ENCODE data around the gene CEACAM16. TPM values are rescaled to one million over a fixed set of nuclear protein-coding genes. Genes with fewer than 3 reads are reported as not detected.
A peak's percentile ranks its signal among the peaks of the same experiment; 100 is the strongest.
"Not testable (repeated sequence)": the region's sequence is repeated elsewhere in the genome, so short reads cannot be mapped to it uniquely, and the experiment has no call there.

Gene CEACAM16
- total RNA-seq, 1 donor from 2014 or later: not detected

DNA sequence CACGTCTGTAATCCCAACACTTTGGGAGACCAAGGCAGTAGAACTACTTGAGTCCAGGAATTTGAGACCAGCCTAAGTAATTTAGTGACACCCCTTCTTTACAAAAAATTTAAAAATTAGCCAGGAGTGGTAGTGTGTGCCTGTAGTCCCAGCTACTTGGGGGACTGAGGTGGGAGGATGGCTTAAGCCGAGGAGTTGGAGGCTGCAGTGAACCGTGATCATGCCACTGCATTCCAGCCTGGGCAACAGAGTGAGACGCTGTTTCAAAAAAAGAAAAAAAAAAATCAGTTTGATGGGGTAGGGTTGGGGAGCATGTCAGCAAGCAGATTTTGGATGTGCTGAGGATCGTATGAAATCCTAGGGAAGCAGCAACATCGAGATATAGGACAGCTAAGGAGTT lies 23.4 kb upstream of the CEACAM16 start:
- DNase-seq (ENCODE audit: extremely low read depth, low read depth, low spot score): no peak

DNA sequence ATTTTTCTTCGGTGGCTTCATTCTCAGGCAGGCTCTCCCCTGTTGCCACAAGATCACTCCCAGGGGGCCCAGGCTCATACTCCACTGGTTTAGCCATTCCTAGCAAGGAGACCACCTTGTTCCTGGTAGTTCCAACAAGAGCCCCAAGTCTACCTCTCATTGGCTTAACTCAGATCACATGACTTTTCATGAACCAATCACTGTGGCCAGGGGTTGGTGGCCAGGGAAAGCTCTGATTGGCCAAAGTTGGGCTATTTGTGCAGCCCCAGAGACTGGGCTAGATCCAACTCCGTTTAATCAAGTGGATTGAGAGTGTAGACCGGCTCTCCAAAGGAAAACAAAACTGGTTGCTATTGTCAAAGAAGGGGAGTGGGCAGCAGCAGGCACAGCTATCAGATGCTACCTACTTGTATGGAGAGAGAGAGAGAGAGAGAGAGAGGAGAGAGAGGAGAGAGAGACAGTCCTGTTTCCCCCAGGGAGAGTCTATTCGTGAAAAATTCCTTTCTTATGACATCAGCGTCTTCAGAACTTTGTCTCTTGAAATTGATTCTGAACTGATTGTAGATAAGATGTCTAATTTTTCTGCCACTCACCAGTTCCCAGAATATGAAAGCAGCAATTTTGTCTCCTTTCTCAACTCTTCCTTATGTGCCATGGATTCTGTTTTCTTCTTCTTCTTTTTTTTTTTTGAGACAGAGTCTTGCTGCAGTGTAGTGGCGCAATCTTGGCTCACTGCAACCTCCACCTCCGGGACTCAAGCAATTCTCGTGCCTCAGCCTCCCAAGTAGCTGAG lies 21.7 kb upstream of the CEACAM16 start:
- no peak for DNase-seq (ENCODE audit: extremely low read depth, low read depth, low spot score)

DNA sequence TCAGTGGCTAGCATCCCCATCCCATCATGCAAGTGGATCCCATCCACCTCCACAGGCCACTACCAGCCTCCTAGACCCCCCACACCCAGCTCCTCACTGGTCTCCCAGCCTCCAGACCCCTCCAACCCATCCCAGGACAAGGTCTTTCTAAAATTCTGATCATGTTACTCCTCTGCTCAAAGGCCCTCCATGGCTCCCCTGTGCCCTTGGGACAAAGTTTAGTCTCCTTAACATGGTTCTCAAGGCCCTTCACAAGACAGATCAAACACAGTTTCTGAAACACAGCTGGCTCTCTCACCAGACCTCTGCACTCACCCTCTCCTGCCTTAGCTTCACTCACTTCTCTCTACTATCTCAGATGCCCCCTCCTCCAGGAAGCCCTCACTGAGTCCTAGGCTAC lies 18.4 kb upstream of the CEACAM16 start:
- DNase-seq (ENCODE audit: extremely low read depth, low read depth, low spot score): no peak

DNA sequence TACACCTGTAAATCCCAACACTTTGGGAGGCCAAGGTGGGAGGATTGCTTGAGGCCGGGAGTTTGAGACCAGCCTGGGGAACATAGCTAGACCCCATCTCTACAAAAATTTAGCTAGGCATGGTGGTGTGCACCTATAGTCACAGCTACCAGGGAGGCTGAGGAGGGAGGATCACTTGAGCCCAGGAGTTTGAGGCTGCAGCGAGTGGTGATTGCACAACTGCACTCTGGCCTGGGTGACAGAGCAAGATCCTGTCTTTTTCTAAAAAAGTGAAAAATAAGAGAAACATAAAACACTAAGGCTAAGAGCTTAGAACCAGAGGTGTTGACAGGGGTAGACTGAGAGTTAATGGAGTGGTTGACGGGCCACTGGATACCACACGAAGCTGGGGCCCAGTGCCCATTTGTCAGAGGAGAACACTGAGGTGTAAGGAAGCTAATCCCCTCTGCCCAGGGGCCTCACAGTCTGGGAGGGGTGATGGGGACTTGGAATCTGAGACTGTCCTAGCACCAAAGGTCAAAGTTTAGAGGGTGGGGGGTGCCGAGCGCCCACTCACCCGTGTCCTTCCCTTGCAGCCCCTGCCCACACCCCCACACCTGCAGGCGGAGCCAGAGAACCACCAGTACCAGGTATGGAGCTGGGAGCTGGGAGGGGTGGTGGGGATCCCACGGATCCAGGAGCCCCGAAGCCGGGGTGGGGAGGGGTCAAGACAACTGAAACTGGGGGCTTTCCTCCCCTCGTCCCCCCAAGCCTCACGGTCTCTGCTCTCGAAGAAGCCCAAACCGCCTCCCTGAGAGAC lies 16.8 kb upstream of the CEACAM16 start:
- DNase-seq (ENCODE audit: extremely low read depth, low read depth, low spot score): no peak

DNA sequence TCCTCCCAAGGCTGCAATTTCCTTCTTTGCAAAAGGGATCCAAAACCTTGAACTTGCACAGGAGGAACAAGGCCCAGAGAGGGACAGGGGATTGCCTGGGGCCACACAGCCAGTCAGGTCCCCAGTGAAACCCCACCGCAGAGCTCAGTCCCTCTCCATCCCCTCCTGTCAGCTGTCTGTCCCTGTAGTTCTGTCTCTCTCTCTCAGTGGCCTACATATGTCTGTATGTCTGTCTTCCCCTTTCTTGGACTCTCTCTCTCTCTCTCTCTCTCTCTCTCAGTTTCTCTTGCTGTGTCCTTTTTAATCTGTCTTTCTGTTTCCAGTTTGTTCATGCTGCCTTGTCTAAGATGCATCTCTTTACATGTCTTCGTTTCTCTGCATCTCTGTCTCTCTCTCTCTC lies 16.1 kb upstream of the CEACAM16 start:
- DNase-seq (ENCODE audit: extremely low read depth, low read depth, low spot score): no peak

DNA sequence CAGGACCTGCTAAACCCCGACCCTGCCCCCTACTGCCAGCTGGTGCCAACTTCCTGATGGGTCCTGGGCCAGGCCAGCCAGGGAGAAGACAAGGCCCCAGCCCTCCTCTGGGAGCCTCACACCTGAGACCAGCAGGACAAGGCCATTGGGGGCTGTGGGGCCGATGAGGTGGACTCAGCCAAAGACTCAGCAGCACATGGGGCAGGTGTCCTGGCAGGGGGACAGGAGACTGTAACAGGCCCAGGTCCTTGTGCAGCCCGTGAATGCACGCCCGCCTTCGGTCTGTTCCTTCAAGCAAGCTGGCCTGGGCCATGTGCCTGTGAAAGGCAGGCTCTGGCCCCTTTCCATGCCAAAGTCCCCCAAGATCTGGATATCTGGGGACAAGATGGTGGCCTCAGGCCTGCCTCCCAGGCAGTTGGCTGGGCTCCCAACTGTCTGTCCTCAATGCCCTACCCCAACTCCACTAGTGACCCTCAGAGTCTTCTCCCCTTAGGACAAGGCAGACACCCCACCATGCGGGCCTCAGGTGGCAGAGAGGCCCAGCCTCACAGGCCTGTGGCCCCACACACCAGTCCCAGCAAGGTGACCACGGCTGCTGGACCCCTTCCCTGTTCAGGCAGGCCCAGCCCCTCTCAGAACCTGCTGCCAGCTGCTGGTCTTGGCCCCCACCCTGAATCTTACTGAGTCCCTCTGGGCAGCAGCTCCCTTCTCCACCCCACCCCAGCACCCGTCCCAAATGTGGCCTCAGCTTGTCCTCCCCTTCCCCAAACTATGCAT lies 15.3 kb upstream of the CEACAM16 start:
- DNase-seq (ENCODE audit: extremely low read depth, low read depth, low spot score): no peak

DNA sequence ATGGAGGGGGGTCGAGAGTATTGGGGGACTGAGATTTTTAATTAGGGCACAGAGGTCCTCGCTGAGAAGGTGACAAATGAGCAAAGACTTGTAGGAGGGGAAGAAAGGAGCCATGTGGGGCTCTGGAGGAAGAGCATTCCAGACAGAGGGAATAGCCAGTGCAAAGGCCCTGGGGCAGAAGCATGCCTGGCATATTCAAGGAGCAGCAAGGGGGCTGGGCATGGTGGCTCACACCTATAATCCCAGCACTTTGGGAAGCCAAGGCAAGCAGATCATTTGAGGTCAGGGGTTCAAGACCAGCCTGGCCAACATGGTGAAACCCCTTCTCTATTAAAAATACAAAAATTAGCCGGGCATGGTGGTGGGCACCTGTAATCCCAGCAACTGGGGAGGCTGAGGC lies 14.6 kb upstream of the CEACAM16 start:
- not testable (repeated sequence) for DNase-seq (ENCODE audit: extremely low read depth, low read depth, low spot score)

DNA sequence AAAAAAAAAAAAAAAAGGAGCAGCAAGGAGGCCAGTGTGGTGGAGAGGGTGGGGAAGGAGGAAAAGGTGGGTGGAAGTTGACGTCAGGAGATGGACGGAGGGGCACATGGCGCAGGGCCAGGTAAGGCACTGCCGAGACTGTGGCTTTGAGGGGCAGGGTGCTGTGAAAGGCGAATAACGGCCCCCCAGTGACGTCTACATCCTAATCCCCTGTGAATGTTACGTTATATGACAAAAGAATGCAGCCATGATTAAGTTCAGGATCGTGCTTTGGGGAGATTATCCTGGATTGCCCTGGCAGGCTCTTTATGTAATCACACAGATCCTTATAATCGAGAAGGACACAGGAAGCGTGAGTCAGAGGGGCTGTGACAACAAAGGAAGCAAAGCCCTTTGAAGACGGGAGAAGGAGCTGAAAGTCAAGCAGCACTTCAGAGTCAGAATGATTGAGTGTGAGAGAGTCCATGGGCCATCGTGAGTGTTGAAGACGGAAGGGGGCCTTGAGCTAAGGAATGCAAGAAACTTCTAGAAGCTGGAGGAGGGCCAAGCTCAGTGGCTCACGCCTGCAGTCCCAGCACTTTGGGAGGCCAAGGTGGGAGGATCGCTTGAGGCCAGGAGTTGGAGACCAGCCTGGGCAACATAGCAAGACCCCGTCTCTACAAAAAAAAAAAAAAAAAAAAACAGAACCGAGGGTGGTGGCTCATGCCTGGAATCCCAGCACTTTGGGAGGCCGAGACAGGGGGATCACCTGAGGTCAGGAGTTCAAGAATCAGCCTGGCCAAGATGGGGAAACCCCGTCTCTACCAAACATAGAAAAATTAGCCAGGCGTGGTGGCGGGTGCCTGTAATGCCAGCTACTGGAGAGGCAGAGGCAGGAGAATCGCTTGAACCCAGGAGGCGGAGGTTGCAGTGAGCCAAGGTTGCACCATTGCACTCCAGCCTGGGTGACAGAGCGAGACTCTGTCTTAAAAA lies 13.8 kb upstream of the CEACAM16 start:
- DNase-seq (ENCODE audit: extremely low read depth, low read depth, low spot score): peak; percentile 99

DNA sequence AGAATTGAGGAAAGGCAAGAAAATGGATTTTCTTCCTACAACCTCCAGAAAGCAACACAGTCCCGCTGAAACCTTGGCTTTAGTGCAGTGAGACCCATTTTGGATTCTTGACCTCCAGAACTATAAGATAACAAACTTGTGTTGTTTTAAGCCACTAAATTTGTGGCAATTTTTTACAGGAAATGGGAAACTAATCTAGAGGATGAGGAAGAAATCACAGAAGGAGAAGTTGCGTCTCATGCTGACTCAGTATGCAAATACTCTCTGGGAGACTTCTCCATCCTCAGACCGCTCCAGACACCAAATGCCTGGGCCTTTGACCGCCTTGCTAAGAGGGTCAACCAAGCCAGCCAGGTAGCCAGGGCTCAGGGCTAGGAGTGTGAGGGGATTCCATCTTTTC lies 13.1 kb upstream of the CEACAM16 start:
- DNase-seq (ENCODE audit: extremely low read depth, low read depth, low spot score): no peak

DNA sequence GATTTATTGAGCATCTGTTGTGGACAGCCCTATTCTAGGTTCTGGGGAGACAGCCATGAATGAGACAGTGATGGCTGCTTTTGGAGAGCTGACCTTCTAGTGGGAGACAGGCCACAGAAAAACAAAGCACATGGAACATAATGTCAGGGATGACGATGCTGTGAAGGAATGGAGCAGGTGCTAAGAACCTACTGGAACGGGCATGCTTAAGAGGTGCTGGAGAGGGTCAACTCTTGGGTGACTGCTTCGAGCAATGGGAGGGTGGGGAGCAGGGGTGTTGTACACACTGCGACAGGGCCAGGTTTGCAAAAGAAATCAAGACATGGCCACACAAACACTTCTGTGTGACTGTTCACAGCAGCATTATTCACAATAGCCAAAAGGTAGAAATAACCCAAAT lies 12.1 kb upstream of the CEACAM16 start:
- DNase-seq (ENCODE audit: extremely low read depth, low read depth, low spot score): no peak

DNA sequence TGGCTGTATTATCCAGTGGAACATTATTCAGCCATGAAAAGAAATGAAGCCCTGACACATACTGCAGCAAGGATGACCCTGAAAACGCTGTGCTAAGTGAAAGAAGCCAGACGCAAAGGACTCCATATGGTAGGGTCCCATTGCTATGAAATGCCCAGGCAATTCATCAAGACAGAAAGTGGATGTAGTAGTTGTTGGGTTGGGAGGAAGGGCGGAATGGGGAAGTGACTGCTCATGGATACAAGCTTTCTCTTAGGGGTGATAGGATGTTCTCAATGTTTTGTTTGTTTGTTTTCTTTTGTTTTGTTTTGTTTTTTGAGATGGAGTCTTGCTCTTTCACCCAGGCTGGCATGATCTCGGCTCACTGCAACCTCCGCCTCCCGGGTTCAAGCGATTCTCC lies 11.1 kb upstream of the CEACAM16 start:
- no peak for DNase-seq (ENCODE audit: extremely low read depth, low read depth, low spot score)

DNA sequence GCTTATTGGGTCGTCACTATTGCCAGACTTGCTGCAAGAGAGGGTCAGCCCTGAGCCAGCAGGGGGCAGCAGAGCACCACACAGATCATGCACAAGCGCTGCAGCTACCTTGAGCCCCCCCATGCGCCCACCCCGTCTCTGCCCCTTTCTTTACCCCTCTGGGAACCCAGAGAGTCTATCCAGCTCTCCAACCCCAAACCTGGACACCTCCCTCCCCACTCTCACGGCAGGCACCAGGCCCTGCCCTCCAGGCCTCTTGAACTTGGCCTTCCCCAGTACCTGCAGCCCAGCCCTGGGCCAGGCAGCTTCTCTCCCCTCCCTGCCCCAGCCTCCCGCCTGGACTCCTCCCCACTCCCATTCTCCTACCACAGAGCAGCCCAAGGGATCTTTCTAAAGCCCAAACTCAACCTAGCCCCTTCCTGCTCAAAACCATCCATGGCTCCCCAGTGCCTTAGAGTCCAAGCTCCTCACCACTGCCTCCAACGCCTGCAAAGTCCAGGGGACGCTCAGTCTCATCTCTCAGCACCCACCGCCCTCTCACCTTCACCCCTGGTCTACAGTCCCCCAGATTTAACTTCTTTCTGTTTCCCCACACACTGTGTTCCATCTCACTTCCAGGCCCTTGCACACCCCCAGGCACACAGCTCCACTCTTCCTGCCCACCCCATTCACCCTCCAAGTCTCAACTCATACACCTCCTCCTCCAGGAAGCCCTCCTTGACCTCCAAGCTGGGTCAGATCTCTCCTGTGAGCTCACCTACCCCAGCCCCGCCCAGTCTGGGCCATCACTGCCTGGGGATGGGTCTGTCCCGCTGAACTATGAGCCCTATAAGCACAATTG lies 9.4 kb upstream of the CEACAM16 start:
- no peak for DNase-seq (ENCODE audit: extremely low read depth, low read depth, low spot score)

DNA sequence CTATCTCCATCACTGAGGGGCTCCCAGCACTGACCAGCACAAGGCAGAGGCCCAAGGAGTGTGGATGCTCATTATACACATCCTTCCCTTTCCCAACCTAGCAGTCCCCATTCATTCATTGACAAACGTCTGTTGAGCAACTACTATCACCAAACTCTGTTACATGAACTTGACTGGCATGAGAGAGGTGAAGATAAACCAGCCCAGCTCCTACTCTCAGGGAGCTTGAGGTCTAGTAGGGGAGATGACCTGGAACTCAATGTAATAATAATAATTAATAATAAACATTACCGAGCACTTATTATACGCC lies 8.9 kb upstream of the CEACAM16 start:
- DNase-seq (ENCODE audit: extremely low read depth, low read depth, low spot score): no peak

DNA sequence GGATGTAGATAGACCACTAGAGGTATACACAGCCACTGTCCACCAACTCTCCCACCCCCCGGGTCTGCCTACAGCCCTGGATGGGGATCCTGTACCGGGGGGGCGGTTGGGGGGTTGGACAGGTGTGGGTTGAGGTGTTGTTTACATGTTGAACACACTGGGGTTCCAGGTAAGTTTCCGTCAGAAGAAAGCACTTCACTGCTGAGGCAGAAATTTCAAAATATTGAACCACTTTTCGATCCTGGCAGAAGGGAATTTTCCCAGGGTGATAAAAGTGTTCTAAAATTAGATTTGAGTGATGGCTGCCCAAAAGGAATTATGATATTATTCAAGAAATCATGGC lies 6.6 kb upstream of the CEACAM16 start:
- no peak for DNase-seq (ENCODE audit: extremely low read depth, low read depth, low spot score)

DNA sequence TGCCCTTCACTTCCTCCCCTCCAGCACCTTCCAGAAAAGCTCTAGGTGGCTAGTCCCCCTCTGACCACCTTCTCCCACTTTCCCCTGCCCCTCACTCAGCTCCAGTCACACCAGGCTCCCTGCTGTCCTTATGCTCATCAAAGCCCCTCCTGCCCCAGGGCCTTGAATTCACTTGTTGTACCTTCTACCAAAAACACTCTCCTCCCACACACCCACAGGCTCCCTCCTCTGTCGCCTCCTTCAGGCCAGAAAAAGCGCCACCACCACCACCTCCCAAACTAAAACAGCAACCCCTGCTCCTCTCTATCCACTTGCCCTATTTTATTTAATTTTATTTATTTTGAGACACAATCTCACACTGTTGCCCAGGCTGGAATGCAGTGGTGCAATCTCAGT lies 4.8 kb upstream of the CEACAM16 start:
- no peak for DNase-seq (ENCODE audit: extremely low read depth, low read depth, low spot score)

DNA sequence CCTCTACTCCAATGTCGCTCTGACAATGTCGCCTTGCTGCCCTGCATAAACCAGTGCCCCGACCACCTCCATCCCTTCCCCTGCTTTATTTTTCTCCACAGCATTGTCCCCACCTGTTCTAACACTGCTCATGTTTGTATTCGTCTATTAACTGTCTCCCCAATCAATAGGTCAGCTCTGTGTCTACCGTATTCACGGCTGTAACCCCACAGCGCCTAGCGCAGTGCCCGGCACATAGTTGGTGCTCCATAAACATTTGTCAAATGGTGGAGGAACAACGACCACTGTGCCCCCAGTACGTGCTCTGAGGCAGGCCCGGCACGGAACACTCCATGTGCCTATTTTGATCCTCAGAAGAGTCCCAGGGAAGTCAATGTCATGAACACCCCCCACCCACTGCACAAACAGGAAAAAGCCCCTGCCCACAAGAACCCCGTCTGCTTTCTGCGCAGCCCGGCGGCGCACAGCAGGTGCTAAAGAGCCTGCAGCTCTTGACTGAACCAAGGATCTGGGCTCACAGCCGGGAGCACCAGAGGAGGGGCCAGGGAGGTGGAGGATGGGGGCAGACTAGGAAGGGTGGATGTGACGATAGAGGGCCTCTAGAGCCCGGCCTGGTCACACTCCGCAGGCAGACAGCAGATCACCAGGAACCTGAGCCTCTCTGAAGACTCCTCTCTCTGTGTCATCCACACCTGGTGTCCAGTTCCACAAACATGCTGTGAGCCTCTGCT lies 1.8 kb upstream of the CEACAM16 start:
- no peak for DNase-seq (ENCODE audit: extremely low read depth, low read depth, low spot score)

DNA sequence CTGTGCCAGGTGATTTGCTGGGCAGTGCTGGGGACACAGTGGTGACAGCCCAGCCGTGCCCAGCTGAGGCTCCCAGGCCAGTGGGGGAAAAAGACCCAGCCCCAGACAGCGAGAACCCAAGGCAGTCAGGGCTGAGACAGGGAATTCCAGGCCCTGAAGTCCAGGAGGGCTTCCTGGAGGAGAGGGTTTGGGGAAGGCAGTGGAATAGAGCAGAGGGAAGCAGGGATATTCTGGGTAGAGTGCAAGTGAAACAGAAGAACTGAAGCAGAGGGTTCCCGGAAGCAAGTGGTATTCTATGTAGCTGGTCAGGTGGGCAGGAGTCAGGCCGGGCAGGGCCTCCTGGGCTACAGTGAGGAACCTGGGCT lies 1.3 kb upstream of the CEACAM16 start:
- no peak for DNase-seq (ENCODE audit: extremely low read depth, low read depth, low spot score)

DNA sequence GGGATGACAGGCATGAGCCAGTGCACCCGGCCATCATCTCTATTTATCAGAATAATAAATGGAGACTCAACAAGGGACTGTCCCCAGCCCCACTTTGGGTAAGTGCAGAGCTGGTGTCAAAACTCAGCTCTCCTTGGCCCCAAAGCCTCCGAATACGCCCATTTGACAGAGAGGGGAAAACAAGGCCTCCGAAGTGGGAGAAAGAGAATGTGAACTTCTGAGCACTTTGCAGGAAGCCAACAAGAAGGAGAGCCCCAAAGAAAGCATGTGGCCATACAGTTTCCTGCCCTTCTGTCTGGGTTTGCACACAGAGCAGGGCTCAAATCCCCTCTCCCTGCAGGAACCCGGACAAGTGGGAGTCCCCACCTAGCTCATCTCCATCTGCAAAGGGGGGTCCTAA lies 1.6 kb downstream of the CEACAM16 start:
- no peak for DNase-seq (ENCODE audit: extremely low read depth, low read depth, low spot score)

DNA sequence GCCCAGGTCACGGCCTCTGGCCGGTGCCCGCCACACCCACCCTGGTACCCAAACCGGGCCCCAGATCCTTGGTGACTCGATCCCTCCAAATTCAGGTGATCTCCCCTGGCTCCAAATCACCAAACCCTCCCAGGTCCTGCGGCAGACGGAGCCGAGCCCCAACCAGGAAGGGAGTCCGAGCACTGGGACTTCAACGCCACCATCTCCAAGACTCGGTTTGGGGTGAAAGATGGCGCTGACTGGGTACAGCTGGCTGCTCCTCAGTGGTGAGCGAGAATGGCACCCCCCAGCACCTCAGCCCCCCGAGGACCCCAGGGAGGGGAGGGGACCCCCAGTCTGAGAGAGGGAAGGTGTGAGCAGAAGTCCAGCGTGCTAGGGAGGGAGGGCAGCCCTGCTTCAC lies 2.3 kb downstream of the CEACAM16 start:
- DNase-seq (ENCODE audit: extremely low read depth, low read depth, low spot score): no peak

Data from glomerular endothelial cell (primary cell).